Fibroblast of lung (primary cell): ENCODE results near the gene ITIH2.

ENCODE experiments used
- EZH2 ChIP-seq: IDR thresholded peaks from 2 replicates; pipeline ENCODE4 v1.5.1; 2012; ENCODE audit warnings: low read length, control low read depth, mild to moderate bottlenecking; ENCODE audit errors: missing control alignments
- TF ChIP-seq, protein P1 (sequence below), 2 donors: IDR thresholded peaks in 1 of 2; conservative IDR thresholded peaks in 1 of 2; 1 replicate in 1 of 2; 2 replicates in 1 of 2; pipeline ENCODE4 v1.5.1; 2011 to 2012; ENCODE audit warnings: low read length in 2 of 2, control low read depth in 1 of 2, inconsistent platforms in 1 of 2, low read depth in 1 of 2, mild to moderate bottlenecking in 1 of 2

DNA sequence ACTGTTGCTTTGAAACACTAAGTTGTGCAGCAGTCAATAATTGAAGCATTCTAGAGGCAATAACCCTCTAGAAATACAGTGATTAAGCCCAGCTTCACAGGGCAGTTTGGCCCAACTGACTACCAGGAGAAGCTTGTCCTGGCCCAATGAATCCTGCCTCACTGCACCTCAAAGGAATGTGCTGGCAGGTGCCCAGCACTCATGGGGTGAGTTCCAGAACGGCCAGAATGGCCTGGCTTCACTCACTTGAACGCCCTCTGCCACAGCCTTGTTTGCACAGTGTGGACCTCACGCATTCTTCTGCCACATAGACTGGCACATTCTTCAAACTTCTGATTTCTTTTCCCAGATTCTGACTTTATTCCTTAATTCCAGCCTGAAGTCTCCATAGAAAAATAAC lies 6.6 kb upstream of the ITIH2 start:
- TF ChIP-seq, protein P1, sequence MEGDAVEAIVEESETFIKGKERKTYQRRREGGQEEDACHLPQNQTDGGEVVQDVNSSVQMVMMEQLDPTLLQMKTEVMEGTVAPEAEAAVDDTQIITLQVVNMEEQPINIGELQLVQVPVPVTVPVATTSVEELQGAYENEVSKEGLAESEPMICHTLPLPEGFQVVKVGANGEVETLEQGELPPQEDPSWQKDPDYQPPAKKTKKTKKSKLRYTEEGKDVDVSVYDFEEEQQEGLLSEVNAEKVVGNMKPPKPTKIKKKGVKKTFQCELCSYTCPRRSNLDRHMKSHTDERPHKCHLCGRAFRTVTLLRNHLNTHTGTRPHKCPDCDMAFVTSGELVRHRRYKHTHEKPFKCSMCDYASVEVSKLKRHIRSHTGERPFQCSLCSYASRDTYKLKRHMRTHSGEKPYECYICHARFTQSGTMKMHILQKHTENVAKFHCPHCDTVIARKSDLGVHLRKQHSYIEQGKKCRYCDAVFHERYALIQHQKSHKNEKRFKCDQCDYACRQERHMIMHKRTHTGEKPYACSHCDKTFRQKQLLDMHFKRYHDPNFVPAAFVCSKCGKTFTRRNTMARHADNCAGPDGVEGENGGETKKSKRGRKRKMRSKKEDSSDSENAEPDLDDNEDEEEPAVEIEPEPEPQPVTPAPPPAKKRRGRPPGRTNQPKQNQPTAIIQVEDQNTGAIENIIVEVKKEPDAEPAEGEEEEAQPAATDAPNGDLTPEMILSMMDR (conservative IDR thresholded peaks at IDR 0.05 in 1 of 2, IDR thresholded peaks at IDR 0.05 in 1 of 2; ENCODE audit: low read depth in 1 of 2, low read length in 2 of 2) = no peak
- TF ChIP-seq EZH2 = no peak
